BJ (cell line): Measurements from ENCODE around the gene PROSER2. TPM values are rescaled to one million over a fixed set of nuclear protein-coding genes. Genes with fewer than 3 reads are reported as not detected.

ENCODE experiments used
- CTCF ChIA-PET: fragments of 350-600 bp; formaldehyde crosslinking; extraction: SDS; loops from one replicate; lab custom pipeline; 2021; ENCODE audit warnings: antibody characterized with exemption, inconsistent platforms; lab: Yijun Ruan, JAX
- POLR2A ChIA-PET: fragments of 300-600 bp; sonication (Branson Sonifier 250); formaldehyde crosslinking; extraction: SDS; loops from one replicate; lab custom pipeline; 2021; ENCODE audit warnings: antibody characterized with exemption; lab: Charles Lee
- DNase-seq: peaks from one replicate; pipeline ENCODE4 v3.0.0-alpha.2; 2011; ENCODE audit warnings: low read depth
- H3K27me3 ChIP-seq: 2 replicates; pipeline ENCODE4 v1.6.0; 2011; ENCODE audit warnings: low read length; ENCODE audit not compliant: control insufficient read depth, insufficient read depth
- H3K36me3 ChIP-seq: 2 replicates; pipeline ENCODE4 v1.5.1; 2011; ENCODE audit warnings: low read length; ENCODE audit not compliant: control insufficient read depth, insufficient read depth
- H3K4me3 ChIP-seq: 2 replicates; pipeline ENCODE4 v1.5.1; 2011; ENCODE audit warnings: low read depth, mild to moderate bottlenecking, control low read depth, low read length
- CTCF ChIP-seq: IDR thresholded peaks from 2 replicates; pipeline ENCODE4 v1.5.1; 2011; ENCODE audit warnings: low read depth, mild to moderate bottlenecking, control low read depth, inconsistent platforms, low read length, moderate library complexity; ENCODE audit not compliant: insufficient read depth
- polyA plus RNA-seq: library from polyadenylated mRNA; depleted of rRNA; stranded (reverse); fragments of >200 nt; gene quantifications from 2 replicates; pipeline ENCODE4 v1.2.3, GENCODE V29; 2011

Gene PROSER2
- polyA plus RNA-seq, 1 experiment: 1.2 TPM

- ChIA-PET POLR2A (interaction anchor here (0.8 kb wide), 1 partner anchor 25 kb away, joined by 4 read pairs; no protein-coding TSS in a partner anchor), CTCF (interaction anchor here (1.3 kb wide), 1 partner anchor 9 kb away, joined by 7 read pairs; no protein-coding TSS in a partner anchor)
- TF ChIP-seq CTCF: no peak
- Histone ChIP-seq H3K4me3 (no peak overlapping the region), H3K36me3 (no peaks in the 10 kb centered on the region), H3K27me3 (no peaks in the 10 kb centered on the region)
- no peak for DNase-seq
Measured at GRCh38 chr10:11856678-11857077, 33.5 kb downstream of the PROSER2 start.

DNA sequence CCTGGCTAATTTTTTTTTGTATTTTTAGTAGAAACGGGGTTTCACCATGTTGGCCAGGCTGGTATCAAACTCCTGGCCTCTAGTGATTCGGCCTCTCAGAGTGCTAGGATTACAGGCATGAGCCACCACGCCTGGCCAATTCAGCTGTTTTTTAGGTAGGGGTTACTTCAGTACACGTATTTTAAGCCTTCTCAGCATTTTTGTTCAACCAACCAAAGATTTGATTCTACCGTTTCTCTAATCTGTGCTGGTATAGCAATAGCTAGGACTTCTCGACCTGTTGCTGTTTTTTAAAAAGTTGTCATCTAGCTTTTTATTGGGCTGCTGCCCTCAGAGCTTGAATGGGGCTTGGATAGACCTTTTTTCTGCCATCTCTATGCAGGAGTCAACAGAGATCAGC lies 34.9 kb downstream of the PROSER2 start:
- no peaks in the 10 kb centered on the region for H3K36me3 ChIP-seq
- CTCF ChIA-PET: interaction anchor here (0.6 to 1.4 kb wide), 2 partner anchors 39 to 374 kb away, joined by 3 to 5 read pairs; no protein-coding TSS in a partner anchor
- H3K4me3 ChIP-seq: no peak overlapping the region
- no peak for DNase-seq
- POLR2A ChIA-PET: no interaction called here
- H3K27me3 ChIP-seq: no peaks in the 10 kb centered on the region
- no peak for TF ChIP-seq CTCF

- Histone ChIP-seq H3K27me3 (no peaks in the 10 kb centered on the region), H3K4me3 (no peak overlapping the region), H3K36me3 (no peaks in the 10 kb centered on the region)
- TF ChIP-seq CTCF: no peak
- ChIA-PET POLR2A (no interaction called here), CTCF (interaction anchor here (1.0 kb wide), 1 partner anchor 124 kb away, joined by 3 read pairs; no protein-coding TSS in a partner anchor)
- DNase-seq: no peak
Measured at GRCh38 chr10:11861341-11861740, 38.2 kb downstream of the PROSER2 start.

DNA sequence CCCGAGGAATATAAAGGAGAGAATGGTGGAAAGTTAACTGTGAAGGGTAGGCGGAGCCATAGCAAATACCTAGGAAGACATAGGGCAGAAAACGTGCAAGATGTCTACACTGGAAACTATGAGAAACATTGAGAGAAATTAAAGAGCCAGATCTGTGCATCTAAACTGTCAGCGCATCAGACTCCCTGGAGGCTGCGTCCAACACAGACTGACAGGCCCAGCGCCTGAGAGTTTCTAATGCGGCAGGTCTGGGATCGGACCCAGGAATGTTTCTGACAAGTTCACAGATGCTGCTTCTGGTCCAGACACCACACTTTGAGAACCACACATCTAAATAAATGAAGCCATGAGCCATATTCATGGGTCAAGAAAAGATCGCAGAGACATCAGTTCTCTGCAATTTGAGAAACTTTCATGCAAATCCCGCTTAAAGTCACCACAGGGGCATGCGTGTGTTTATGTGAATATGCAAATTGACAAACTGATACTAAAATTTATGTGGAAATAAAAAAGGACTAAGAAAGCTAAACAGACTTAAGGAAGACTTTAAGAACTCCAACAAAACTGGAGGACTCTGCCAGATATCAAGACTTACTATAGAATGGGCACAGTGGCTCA lies 38.8 kb downstream of the PROSER2 start:
- CTCF ChIA-PET: interaction anchor here (1.0 kb wide), 1 partner anchor 124 kb away, joined by 3 read pairs; no protein-coding TSS in a partner anchor
- TF ChIP-seq CTCF: no peak
- POLR2A ChIA-PET: no interaction called here
- H3K36me3 ChIP-seq: no peaks in the 10 kb centered on the region
- no peak for DNase-seq
- H3K4me3 ChIP-seq: no peak overlapping the region
- no peaks in the 10 kb centered on the region for H3K27me3 ChIP-seq

- TF ChIP-seq CTCF: no peak
- H3K4me3 ChIP-seq: no peak overlapping the region
- ChIA-PET CTCF (interaction anchor here (1.0 kb wide), 2 partner anchors 11 to 124 kb away, joined by 3 to 4 read pairs; no protein-coding TSS in a partner anchor), POLR2A (no interaction called here)
- no peak for DNase-seq
- H3K36me3 ChIP-seq: no peaks in the 10 kb centered on the region
- no peaks in the 10 kb centered on the region for H3K27me3 ChIP-seq
Measured at GRCh38 chr10:11863353-11864109, 40.4 kb downstream of the PROSER2 start.
